GM19351 (cell line): ENCODE results near the gene ASH1L.
"Not testable (repeated sequence)": the region's sequence is repeated elsewhere in the genome, so short reads cannot be mapped to it uniquely, and the experiment has no call there.

Source experiments
- ATAC-seq: cut with Tn5 transposase; IDR thresholded peaks from one replicate; pipeline ENCODE4 v1.9.1; 2021; ENCODE audit warnings: mild to moderate bottlenecking, moderate library complexity; ENCODE audit not compliant: unreplicated experiment

Gene ASH1L

DNA sequence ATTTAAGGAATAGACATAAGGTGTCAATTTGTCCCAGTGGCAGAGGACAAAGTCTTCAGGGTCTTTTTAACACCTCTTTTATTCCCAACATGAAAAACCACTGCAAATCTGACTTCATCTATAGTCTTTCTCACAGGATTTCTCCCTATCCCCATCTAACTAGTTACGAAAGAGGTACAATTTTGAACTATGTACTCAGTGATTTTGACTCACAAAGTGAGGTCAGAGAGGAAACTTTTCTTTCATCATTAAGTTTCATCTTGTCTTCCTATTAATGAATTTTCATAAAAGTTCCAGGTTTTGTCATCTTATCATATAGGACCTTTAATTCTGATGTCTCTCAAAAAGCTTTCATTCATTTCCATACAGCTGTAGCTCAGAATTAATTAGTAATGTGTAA lies 63.3 kb downstream of the ASH1L start:
- no peak for ATAC-seq

DNA sequence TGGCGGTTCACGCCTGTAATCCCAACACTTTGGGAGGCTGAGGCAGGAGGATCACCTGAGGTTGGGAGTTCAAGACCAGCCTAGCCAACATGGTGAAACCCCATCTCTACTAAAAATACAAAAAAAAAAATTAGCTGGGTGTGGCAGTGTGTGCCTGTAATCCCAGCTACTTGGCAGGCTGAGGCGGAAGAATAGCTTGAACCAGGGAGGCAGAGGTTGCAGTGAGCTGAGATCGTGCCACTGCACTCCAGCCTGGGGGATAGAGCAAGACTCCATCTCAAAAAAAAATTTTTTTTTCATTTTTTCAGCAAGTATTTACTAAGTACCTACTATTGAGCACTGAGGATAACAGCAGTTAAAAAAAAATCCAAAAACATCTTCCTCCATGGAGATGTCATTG lies 69.0 kb downstream of the ASH1L start:
- ATAC-seq = not testable (repeated sequence)

DNA sequence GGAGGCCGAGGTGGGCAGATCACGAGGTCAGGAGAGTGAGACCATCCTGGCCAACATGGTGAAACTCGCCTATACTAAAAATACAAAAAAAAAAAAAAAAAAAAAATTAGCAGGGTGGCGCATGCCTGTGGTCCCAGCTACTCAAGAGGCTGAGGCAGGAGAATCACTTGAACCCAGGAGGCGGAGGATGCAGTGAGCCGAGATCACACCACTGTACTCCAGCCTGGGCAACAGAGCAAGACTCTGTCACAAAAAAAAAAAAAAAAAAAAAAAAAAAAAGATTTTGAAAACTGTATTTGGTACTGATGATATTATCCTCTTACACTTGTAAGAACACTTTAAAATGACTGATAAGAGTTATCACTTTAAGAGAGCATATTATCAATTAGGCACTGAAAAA lies 74.2 kb downstream of the ASH1L start:
- not testable (repeated sequence) for ATAC-seq

DNA sequence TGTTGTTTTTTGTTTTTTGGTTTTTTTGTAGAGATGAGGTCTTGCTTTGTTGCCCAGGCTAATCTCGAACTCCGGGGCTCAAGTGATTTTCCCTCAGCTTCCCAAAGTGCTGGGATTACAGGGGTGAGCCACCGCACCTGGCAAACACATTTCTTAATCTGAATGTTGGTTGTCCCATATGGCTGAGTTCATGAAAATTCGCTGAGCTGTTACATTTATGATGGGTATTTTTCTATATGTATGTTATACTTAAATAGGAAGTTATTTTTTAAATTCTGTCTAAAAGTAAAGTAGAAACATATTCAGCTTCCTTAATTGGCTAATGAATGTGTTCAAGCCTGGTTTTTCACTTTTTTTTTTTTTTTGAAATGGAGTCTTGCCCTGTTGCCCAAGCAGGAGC lies 75.1 kb downstream of the ASH1L start:
- ATAC-seq = no peak

DNA sequence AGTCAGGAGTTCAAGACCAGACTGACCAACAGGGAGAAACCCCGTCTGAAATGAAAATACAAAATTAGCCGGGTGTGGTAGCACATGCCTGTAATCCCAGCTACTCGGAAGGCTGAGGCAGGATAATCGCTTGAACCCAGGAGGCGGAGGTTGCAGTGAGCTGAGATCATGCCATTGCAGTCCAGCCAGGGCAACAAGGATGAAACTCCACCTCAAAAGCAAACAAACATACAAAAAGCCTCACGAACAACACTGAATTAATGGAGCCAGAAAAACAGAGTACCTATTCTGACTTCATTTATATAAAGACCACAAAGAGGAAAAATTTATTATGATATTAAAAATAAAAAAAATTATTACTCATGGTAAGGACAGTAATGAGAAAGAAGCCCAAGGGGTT lies 75.7 kb downstream of the ASH1L start:
- ATAC-seq = not testable (repeated sequence)

DNA sequence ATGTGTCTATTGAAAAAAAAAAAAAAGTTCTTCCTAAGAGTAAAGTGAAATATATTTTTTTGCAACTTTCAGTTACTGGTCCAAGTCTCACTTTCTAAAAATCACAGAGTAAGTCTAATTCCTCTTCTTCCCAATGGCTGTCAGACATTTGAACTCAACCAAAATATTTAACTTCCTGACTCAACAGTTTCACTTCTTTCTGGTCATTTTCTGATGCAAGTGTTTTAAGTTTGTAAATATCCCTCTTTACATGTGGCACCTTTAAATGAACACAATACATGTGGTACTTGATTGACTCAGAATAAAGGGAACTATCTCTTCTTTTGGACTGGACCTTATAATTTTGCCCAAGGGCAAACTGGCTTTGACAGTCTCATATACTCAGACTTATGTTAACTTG lies 76.7 kb downstream of the ASH1L start:
- ATAC-seq = no peak

DNA sequence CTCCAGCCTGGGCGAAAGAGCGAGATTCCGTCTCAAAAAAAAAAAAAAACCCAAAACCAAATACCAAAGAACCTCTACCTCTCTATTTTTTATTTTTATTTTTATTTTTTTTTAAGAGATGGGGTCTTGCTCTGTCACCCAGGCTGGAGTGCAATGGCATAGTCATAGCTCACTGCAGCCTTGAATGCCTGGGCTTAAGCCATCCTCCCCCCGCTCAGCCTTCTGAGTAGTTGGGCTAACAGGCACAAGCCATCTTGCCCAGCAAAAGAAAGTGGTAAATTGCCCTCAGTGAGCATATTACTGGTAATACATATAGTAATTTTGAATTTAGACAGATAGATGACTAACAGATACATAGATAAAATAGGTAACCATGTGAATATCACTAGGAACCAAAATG lies 77.4 kb downstream of the ASH1L start:
- no peak for ATAC-seq

DNA sequence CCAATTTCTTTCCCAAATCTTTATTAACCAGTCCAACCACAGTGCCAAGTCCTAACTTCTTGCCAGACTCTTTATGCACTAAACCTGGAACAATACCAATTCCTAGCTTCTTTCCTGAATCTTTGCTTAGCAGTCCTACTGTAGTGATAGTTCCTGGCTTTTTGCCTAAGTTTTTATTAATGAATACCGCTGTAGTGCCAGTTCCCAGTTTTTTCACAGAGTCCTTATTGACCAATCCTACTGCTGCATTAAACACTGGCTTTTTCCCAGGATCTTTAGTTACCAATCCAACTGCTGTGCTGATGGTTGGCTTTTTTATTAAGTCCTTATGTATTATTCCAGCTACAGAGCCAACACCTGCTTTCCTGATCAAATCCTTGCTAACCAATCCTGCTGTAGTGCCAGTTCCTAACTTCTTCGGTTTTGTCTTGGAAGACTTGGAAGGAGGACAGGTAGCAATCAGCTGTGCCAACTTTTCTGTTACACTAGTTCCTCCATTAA lies 80.8 kb downstream of the ASH1L start:
- no peak for ATAC-seq

DNA sequence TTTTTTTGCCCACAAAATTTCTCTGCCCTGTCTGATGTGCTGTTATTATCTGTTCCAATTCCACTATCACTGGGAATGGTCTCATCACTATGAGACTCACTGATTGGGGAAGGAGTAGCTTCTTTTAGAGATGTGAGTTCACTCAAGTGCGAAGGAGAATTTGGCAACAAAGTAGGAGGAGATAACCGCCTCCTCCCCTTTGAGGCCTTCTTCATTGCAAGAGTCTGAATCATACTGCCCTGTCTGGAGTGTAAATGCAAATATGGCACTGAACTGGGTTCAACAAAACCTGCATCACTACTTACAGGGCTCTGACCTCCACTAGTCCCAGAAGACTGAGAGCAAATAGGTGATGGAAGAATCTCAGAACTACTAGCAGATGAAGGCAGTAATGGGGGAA lies 83.4 kb downstream of the ASH1L start:
- ATAC-seq = no peak

DNA sequence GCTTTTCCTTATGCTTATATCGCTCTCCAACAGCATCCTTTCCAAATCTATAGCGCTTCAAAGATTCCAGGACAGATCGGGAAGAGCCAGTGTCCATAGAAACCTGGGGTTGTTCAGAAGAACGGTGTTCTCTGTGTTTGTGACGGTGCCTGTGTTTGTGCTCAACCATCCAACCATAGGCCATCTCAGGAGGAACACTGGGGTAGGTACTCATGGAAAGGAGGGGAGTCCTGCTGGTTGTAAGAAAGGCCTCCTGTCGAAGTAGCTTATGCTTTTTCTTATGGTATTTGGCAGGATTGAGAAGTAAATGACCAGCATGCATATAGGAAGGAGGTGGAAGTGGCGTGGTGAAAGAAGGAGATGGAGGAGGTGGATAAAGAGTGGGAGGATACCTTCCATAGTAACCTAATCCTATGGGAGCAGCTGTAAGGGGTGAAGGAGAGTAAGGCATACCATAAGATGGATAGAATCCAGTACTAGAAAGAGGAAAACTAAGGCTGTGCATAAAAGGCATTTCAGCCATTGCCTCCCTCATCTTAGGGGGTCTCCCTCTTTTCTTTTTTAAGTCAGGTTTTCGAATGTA lies 84.2 kb downstream of the ASH1L start:
- no peak for ATAC-seq

DNA sequence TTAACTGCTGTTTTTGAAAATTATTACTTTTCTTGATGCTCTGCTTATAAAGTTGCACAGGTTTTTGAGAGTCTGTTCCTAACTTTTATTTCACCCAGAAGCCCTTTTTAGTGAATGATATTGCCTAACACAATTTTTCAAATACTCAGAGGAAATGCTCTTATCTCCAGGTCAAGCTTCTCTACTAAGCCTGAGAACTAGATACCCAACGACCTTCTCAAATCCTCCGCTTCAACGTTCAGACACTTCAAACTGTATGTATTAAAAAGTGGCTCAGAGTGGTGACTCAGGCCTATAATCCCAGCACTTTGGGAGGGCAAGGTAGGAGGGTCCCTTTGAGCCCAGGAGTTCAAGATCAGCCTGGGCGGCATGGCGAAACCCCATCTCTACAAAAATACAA lies 88.5 kb downstream of the ASH1L start:
- no peak for ATAC-seq

DNA sequence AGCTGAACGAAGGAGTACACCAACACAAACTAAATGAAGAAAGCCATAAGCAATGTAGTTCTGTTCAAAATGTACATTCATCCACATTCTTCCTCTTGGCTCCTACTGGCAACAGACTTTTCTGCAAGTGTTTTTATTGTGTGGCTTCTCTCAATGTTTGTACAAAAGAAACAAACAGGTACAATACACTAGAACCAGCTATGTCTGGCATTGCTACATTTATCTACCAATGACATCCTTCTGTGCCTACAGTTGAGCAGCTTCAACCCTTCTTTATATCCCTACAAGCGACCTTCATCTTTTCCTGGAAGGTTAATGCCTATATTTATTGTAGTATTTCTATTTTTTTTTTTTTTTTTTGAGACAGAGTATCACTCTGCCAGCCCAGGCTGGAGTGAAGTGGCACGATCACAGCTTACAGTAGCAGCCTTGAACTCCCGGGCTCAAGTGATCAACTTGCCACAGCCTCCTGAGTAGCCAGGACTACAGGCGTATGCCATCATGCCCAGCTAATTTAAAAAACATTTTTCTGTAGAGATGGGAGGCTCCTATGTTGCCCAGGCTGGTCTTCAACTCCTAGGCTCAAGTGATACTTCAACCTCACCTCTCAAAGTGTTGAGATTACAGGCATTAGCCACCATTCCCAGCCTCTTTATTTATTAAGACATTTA lies 89.3 kb downstream of the ASH1L start:
- no peak for ATAC-seq

DNA sequence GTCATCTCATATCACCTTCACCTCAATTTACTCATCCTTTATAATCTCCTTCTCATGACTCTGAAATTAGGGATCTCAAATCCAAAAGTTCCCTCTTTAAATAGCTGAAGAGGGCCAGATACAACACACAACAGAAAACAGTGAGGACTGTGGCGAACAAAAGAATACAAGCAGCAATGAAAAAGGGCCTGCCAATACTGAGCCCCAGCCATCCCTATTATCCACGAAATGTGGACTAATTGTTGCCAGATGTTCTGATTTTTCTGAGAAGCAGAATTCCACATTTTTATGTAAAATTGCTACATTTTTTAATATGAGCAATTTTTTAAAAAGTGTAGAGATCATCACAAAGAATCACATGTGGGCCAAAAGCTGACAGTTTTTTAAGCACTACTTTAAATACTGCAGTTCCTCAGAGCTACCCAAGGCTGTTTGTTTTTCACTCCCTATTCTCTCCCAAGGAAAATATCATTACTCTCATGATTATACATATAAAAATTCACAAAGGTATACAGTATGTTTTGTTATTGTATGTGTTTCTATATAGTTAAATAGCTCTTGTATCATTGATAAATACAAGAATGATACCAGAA lies 90.0 kb downstream of the ASH1L start:
- ATAC-seq = no peak

DNA sequence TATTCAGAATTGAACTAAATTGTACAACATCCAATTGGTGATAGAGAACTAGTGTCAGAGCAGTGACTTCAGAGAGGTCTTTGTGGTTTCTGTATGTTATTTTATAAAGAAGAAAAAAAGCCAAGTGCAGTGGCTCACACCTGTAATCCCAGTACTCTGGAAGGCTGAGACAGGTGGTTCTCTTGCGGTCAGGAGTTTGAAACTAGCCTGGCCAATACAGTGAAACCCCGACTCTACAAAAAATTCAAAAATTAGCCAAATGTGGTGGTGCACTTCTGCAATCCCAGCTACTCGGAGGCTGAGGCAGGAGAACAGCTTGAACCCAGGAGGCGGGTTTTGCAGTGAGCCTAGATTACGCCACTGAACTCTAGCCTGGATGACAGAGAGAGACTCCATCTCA lies 90.7 kb downstream of the ASH1L start:
- no peak for ATAC-seq

DNA sequence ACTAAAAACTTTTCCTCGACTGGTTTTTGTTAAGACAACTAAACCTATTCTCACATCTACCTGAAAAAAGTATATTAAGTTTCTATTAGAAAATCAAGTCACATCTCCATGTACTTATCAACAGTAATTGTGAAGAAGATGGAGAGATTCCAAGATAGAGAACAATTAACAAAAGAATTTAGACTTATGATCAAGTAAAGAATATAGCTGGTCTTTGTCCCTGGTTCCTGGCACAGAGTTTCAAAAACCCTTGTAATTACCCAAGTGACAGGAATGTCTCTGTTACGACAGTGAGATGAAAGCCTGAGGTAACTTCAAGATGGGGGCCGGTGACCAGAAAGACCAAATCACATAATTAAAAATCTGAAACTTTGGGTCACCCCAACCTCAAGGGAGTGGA lies 91.6 kb downstream of the ASH1L start:
- ATAC-seq = no peak

DNA sequence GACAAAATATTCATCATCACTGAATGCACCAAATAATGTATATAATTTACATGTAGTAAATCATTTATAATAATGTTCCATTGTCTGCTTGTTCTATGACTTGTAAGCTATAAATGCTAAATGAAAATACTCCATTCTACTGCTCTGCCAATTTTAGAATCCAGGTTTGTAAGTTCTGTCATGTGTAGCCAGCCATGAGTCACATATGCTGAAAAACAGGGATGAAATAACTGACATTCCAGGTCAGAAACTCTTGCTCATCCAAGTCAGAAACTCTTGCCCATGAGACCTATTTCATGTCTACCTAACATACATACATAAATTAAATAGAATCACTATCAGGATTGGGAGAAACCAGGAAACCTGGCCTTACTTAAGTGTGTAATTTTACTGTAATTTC lies 95.6 kb downstream of the ASH1L start:
- no peak for ATAC-seq

DNA sequence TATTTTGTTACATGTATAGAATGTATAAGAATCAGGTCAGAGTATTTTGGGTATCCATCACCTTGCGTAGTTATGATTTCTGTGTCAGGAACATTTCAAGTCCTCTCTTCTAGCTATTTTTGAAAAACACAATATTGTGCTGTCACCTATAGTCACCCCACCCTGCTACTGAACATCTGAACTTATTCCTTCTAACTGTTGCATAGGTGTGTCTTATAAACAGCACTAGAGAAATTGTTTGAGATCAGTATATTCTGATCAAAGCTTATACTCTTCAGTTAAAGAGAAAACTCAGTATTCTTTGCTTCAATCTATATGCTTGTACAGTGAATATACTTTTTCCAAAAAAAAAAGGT lies 96.0 kb downstream of the ASH1L start:
- ATAC-seq = no peak

DNA sequence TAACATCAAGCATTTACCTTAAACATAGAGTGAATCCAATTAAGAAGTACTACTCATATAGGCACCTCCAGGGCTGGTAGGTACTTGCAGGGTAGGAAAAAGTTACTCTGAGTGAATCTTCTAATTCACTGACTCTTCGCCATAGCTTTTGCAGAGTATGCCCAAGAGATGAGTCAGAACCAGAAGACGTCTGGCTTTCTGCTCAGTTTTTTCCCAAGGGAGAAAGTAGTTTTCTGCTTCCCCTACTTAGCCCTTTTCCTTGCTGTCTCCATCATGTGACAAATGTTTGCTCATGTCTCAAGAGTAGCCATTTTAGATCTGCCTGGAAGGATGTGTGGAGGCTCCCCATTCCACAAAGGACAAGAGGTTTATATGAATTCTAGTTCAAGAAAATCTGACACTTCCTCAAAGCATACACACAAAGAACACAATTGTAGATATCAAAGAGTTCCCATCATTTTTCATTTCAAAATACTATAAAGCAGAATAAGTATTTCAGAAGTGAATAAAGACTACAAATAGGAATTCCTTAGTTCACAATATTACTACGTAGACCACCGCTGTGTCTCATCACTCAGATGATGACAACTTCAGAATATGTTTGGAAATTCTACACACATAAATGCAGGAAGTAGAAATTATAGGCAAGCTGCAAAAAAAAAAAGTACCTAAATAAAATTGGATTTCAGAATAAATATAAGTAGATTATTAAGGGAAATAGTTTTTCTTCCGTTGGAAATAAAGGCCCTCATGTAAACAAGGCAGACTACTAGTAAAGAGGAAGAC lies 98.5 kb downstream of the ASH1L start:
- no peak for ATAC-seq

DNA sequence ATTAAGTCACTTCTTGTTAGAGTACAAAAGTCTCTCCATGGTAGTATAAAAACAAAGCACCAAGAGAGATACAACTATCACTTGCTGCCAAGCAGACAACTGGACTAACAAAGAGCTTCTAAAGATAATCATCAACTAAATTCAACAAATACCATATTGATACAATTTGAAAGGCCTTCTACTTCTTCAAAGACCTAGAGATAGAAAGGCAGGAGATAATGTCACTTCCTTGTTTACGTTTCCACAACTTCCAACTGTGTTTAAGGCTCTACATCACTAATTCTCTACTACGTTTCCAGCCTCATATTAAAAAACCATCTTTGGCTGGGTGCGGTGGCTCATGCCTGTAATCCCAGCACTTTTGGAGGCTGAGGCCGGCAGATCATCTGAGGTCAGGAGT lies 104.5 kb downstream of the ASH1L start:
- no peak for ATAC-seq

DNA sequence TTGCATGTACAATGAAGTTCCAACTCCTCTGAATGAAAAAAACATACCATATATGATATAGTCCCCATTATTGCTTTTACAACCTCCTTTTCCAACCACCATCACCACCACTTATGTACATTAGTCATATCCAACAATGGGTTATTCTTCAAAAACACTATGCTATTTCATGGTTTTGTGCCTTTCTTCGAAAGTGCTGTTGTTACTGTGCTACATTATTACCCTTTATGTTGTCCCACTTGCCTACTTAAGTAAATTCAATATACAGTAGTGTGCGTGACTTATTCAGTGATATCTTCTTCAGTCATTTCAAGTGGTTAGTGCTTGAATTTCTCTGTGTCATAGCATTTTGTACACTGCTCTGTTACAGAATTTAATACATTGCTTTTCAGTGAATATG lies 105.3 kb downstream of the ASH1L start:
- no peak for ATAC-seq

DNA sequence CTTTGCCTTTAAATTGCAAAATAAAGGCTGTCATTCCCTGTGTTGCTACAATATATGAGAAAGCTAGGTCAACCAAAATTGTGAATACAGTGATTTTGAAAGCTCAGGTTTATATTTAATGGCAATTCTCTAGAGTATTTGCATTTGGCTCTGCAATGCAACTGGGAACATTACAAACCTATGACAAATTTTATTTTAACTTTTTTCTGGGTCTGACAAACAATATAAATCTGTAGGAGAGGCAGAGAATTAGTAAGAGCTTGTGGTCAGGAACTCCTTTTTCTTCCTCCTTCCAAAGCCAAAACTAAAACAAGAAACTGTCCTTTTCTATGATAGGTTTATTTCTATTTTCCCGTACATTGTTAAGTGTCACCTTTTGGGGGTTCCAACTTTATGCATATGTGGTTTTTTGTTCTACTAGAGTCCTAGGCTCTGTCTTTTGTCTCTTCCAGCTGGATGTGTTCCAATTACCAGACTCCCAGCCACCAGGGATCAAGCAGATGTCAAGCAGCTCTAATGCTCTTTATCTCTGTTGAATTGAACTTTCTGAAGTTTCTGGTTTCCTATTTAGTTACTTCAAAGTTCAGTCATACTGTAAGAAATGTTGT lies 106.9 kb downstream of the ASH1L start:
- no peak for ATAC-seq
